HG02938 (cell line): ENCODE data around the gene TXK.

Experiments
- ATAC-seq: cut with Tn5 transposase; IDR thresholded peaks from one replicate; pipeline ENCODE4 v1.9.1; 2021; ENCODE audit warnings: mild to moderate bottlenecking, moderate library complexity; ENCODE audit not compliant: unreplicated experiment

The TXK gene

DNA sequence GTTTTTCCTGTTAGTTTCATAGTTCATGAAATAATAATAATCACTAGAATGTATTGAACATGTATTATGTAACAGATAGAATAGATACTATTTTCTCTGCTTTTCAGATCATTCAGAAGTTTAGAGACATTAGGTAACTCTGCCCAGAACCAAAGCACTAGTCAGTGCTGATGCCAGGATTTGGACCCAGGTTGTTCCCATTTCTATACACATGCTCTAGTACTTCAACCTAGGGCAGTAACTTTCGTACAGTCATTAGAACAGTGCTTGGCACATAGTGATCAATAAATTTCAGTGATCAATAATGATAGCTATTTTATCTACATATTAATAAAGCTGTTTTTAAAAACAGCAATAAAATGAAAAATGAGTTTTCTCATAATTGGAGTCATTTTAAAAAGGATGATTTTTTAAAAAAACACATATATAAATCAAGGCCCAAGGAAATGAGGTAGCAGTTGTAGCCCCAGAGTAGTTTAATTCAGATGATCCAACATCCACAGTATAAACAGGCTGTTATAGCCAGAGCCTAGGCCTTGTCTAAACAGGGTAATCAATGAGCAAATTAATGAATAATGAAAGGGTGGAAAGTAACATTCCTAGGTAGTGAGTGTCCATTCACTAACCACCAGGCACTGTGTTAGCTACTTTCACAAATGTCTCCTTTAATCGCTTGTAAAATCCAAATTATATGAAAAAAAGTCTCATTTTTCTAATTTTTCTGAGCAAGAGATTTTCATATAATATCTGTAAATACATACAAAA is 25.6 kb downstream of the TXK start:
- ATAC-seq: no peak

DNA sequence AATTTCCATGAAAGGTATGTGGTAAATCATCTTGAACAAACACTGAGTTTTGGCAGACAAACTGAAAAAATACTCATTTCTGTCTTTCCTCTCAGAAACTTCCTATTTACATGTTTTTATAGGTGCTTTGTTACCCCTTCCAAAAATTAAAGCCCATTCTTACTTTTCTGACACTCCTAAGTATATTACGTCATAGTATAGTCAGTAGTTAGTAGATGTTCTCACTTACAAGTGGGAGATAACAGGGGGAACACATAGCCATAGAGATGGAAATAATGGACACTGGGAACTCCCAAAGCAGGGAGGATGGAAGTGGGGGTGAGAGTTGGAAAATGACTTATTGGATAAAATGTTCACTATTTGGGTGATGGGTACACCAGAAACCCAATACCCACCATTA is 28.8 kb downstream of the TXK start:
- no peak for ATAC-seq

DNA sequence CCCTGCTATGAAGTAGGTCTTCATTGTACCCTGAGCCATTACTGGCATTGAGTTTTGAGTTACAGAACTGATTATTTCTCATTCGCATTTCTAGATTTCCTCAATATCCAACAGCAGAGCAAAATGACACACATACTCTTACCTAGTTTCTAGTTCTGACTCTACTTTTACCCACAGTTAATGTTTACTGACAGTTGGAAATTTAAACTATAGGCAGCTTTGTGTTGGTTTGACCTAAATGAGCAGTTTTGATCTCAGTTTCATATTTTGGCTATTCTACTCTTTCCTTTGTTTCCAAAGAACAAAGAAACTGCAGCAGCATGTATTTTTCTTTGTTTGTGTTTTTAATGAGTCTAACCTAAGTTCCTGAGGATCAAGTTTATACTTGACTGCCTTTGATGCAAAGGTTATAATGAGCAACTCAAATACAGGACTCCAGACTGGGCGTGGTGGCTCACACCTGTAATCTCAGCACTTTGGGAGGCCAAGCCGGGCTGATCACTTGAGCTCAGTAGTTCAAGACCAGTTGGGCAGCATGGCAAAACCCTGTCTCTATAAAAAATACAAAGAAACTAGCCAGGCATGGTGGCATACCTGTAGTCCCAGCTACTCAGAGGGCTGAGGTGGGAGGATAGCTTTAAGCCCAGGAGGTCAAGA is 30.4 kb downstream of the TXK start:
- ATAC-seq: peak; percentile 81

DNA sequence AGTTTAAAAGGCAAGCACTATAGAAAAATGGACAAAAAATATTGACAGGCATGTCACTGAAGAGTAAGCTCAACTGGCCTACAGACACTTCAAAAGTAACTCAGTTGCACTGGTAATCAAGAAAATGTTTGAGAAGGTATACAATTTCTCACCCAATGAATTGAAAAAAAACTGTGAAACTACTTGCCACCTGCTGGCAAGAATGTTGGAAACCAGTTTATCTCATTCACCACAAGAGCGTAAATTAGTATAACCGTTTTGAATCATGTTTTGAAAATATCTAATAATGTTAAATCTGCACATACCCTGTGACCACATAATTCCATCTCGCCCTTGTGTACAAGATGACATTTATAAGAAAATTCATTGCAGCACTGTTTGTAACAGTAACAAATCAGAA is 31.7 kb downstream of the TXK start:
- no peak for ATAC-seq

DNA sequence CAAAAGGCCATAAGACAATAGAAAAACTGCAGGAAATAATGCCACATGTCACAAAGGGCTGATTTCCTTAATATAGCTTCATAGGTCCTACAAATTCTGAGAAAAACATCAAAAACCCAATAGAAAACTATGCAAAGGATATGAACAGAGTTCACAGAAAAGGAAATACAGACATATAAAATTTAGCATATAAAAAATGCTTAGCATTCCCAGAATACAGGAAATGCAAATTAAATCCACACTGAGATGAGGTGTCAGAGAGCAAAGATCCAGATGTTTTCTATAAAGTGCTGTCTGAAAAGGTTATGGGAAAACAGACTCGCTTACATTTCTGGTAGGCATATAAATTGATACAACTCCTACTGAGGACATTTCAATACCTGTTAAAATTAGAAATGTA is 33.8 kb downstream of the TXK start:
- ATAC-seq: no peak

DNA sequence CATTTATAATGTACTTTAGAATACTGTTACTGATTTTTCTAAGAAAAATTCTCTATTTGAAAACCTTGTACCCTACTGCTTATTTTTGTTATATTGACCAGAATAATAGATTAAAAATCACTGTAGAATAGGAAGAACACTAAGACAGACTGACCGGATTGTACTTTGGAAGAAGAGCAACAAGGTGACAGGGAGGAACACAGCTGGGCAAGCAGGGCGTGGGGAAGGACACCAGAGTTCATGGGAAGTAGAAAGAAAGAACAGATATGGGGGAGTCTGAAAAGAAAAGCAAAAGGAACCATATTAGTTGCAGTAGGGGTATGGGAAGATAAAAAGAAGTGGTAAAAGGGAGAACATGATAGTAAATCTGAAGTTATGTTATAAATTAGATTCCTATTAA is 38.6 kb downstream of the TXK start:
- no peak for ATAC-seq

DNA sequence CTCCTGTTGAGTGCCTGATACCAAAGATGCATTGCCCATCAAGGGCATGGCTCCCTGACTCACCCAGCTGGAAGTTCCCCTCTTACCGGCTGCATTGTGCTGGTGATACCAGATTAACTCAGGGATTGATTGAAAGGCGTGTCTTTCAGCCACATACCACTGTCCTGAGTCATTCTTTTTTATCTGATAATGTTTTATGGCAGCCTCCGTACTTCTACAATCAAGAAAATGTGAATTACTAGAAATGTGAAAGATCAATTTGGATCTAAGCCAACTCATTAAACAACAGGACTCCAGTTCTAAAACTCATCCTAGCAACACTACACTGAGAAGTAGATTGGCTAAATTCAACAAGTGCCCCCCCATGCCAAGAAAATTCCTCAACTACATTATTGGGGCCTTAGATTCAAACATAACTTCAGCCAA is 40.0 kb downstream of the TXK start:
- ATAC-seq: no peak

DNA sequence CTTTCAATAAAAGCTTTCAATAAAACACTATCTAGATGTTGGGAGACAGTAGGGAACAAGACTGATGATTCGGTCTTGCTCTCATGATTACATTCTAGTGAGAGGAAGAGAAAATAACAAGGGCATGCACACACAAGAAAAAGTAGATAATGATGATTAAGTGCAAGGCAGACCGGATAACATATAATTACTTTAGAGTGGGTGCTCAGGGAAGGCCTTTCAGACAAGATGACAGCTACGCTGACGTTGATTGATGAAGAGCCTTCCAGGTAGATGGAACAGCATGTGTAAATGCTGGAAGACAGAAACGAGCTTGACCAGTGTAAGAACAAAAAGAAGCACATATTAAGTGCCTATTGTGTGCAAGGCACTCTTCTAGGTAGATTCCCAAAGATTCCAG is 43.4 kb downstream of the TXK start:
- ATAC-seq: no peak

DNA sequence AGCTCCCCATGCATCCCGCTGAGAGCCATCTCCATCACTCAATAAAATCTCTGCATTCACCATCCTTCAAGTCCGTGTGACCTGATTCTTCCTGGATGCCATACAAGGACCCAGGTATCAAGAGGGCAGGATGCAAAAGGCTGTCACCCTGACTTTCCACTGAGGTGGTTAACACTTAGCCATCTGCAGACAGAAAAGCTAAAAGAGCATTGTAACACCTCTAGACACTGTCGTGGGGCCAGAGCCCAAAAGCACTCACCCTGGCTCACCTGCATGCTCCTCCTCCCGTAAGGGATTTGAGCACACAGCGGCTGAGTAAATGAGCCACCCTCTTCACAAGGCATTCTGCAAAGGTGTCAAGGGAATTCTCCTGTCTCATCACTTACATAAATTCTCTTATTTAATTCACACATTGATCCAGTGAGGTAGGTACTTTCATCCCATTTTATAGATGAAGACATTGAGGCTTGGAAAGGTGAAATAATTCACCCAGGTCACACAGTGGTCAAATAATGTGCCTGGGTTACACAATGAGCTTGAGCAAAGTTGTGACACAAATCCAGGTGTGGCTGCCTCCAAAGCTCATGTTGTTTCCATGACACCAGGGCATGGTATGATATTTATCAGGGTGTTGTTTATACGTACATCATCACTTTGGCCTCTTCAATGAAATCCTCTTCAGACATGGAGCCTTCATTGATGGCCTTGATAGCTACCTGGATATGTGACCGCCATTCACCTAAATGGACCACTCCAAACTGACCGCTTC is 48.0 kb downstream of the TXK start:
- no peak for ATAC-seq

DNA sequence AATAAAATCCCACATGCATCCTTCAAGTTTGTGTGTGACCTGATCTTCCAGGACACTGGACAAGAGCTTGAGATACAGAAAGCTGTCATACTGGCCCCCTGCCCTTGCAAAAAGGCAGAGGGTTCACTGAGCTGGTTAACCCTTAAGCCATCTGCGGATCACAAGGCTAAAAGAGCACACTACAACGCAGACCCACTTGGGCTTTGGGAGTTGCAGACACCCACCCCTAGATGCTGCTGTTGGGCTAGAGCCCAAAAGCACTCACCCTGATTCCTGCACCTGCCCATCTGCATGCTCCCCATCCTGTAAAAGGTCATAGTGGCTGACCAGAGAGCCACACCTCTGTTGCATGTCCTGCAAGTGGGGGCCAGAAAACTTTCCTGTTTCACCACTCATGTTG is 51.1 kb downstream of the TXK start:
- ATAC-seq: no peak

DNA sequence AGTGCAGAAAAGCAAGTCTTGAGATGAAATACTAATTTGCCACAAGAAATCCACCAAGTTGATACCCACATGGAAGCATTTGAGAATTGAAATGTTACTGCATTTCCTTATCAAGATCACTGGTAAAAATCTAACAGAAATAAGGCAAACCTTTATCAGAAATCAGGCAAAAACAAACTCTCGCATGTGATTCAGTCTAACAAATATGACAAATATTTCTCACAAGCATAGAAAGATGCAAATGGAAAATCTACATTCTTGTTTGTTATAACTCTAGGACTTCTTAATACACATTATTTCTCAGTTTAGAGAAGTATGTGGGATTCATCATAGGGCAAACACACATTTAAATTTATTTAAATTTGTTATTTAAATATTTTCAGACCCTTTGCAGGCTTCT is 52.9 kb downstream of the TXK start:
- ATAC-seq: no peak

DNA sequence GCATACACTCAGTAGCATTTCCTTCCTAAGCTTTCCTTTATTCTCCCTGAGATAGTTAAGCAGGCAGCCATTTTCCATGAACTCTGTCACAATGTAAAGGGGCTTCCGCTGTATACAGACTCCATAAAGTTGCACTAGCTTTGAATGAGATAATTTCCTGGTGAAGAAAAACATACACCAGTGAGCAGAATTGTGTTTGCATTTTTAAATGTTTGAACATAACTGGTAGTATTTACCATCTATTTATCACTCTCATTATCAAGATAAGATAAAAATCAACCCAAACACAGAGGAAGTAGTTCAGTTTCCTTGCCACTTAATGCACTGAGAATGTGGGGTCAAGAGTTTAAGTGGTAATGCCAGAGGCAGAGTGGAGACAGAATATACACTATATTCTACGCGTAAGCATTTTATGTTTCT is 54.1 kb downstream of the TXK start:
- ATAC-seq: no peak

DNA sequence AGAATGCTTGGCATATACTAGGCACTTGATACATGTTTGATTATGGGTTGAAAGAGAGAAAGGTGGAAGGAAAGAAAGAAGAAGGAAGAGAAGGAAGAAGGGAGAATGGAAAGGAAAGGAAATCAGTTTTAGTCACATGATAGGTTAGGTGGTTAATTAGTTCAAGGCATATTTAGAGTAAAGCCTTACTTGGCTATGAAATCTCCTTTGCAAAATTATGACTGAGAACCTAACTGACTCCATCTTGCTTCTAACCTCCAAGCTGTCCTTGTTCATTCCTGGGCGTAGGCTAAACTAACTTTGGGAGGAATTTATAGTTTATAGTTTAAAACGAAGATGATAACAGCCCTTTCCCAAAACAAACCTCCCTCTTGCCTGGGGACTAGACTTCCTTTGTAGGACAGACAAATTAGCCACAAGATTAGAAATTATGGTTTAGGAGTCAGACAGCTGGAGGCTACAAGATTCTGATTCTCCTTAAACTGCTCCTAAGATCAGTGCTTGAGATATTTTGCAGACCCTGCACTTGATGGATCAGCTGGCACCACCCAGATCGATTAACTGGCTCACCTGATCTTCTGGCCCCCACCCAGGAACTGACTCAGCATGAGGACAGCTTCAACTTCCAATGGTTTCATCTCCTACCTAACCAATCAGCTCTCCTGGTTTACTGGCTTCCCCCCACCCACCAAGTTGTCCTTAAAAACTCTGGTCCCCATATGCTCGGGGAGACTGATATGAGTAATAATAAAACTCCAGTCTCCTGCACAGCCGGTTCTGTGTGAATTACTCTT is 55.0 kb downstream of the TXK start:
- no peak for ATAC-seq

DNA sequence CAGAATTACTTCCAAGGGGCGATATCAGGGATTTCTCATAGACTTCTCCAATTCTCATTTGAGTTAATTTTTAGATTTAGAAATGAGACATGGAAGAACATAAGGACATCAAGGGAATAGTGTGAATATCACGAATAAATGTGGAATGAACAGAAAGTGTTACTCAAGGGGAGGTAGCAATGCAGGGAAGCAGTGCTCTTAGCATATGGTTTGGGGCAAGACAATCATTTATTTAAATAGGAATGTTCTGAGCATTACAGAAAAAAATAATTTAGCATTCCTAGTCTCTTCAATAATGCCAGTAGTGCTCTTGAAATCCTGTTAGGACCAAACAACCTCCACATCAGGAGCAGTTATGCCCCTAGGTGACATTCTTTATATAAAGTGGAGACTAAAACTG is 55.6 kb downstream of the TXK start:
- ATAC-seq: no peak

DNA sequence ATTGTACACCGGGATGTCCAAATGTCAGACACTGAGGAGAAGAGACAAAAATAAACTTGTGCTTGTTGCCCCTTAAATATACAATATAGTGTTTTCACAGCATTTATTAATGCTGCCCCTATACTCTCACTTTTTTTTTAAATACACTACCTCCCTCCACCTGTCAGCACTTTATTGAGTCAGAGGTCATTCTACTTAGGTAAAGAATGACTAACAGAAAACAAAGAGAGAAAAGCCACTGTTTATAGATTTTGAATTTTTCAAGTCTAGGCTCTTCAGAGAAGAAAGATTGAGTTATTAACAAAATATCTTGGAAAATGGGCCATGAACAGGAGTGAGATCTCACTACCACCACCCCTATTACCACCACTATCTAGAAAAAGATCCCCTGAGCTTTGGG is 59.4 kb downstream of the TXK start:
- no peak for ATAC-seq

DNA sequence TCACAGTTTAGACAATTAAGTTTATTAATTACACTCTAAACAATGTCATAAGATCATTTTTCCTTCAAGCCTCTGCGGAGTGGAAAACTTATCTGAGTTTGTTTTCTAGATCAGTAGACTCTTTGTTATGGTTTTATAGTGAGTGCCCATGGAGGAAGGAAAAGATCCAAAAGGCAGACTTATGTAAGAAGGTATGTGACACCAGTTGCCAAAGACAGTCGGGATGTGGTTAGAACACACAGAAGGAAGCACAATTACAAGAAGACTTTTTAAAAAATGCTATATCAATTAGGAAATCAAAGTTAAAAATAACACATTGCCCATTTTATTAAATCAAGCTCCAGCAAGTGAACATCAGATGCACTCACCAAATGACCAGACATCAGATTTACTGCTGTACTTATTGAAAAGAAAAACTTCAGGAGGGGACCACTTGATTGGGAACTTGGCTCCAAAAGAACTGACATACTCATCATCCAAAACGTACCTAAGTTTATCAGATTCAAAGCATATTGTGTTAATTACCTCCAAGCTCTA is 60.4 kb downstream of the TXK start:
- no peak for ATAC-seq

DNA sequence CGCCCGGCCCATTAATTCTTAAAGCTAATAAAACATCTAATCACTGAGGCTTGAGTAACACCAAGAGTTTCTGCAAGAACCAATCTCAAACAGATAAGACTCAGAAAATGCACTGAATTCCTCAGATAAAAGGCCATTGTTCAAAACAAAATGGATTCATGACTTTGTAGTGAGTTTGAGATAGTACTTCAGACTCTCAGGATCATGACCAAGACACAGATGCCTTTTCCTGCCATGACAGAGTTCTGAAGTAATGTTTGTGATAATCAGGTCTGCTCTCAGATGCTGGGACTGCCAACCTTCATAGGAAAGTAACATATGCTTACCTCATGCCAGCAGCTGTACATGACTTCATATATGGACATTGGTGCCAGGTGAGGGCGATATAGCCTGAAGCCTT is 62.9 kb downstream of the TXK start:
- ATAC-seq: no peak

DNA sequence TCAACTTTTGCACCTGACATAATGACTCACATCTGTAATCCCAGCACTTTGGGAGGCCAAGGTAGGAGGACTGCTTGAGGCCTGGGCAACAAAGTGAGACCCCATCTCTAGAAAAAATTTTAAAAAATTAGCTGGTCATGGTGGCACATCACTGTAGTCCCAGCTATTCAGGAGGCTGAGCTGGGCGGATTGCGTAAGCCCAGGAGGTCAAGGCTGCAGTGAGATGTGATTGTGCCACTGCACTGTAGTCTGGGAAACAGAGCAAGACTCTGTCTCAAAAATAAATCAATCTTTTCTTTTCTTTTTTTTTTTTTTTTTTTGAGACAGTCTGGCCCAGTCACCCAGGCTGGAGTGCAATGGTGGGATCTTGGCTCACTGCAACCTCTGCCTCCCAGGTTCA is 65.0 kb downstream of the TXK start:
- no peak for ATAC-seq

DNA sequence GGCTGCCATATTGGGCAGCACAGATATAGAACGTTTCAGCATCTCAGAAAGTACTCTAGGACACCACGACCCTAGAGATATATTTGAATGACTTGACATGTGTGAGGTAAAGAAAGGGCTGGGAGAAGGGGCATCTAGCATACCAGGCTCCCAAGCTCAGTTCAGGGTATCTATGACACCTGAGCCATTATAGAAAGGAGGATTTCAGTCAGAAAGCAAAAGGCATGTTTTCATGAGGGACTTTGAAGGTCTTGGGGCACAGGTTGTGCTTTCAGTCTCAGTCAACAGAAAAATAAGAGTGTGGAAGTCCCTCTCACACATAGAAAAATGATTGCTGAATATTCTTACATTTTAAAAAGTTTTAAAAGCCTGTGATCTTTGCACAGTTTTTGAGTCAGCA is 65.9 kb downstream of the TXK start:
- ATAC-seq: no peak

DNA sequence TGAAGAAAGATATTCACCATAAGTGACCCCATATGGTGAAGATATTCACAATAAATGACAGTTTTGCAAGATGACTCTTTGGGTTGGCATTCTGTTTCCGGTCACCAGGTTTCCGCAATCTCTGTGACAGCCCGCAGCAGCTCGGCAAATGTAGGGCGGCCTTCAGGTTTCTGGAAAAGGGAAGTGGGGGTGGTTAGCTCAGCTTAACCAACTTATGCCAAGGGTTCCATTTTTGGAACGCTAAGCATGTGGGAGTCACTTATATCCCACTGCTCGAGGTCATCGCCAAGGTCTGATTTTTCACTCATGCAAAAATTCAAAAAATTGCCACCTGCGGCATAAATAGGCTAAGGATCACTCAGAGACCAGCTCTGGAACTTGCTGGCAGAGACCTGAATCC is 66.5 kb downstream of the TXK start:
- ATAC-seq: no peak

DNA sequence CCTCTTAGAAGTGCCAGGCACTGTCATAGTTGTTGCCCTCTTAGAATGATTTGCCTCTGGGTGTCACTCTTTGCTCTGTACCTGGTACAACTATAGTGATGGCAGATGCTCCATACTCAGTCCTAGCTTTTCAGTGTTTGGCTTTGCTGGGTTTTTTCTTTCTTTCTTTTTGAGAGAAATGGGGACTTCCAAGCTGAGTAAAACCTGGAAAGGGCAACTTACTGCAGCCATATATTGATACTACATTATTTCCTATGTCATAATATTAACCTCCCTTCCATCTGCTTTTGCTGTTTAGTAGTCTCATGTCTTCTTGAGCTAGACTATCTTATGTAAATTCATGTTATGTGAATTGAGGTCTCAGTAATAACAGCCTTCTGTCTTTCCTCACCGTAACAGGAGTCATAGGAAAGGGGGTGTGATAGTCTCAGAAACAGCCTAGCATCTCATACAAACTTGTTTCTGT is 68.4 kb downstream of the TXK start:
- peak; percentile 61 for ATAC-seq
